BLaER1 treated with 17β-estradiol and CSF1 and Interleukin-3, amounts not matched to agents 10 nM and 100 nM (cell line): Measurements from ENCODE around the gene MOB3C.

Experiments
- H3K27ac ChIP-seq, 11 experiments: shearing (Covaris generic); formaldehyde crosslinking; 2 replicates each; pipeline ENCODE4 v1.8.1; 2022
- H3K27me3 ChIP-seq, 11 experiments: shearing (Covaris generic); formaldehyde crosslinking; 2 replicates each; pipeline ENCODE4 v1.8.1; 2022
- H3K36me3 ChIP-seq, 11 experiments: shearing (Covaris generic); formaldehyde crosslinking; 2 replicates each; pipeline ENCODE4 v1.8.1; 2022
- H3K4me1 ChIP-seq, 10 experiments: shearing (Covaris generic); formaldehyde crosslinking; 2 replicates each; pipeline ENCODE4 v1.8.1; 2022
- H3K4me2 ChIP-seq, 11 experiments: shearing (Covaris generic); formaldehyde crosslinking; 2 replicates each; pipeline ENCODE4 v1.8.1; 2022
- H3K4me3 ChIP-seq, 10 experiments: shearing (Covaris generic); formaldehyde crosslinking; 2 replicates each; pipeline ENCODE4 v1.8.1; 2022
- H3K9ac ChIP-seq, 11 experiments: shearing (Covaris generic); formaldehyde crosslinking; 2 replicates each; pipeline ENCODE4 v1.8.1; 2022
- H3K9me3 ChIP-seq, 11 experiments: shearing (Covaris generic); formaldehyde crosslinking; replicated peaks in 1 of 11; 2 replicates each; pipeline ENCODE4 v1.8.1; 2022
- H4K20me1 ChIP-seq, 11 experiments: shearing (Covaris generic); formaldehyde crosslinking; 2 replicates each; pipeline ENCODE4 v1.8.1; 2022
- Cebpa-rat ChIP-seq, 11 experiments: shearing (Covaris generic); IDR thresholded peaks; 2 replicates each; pipeline ENCODE4 v1.8.1; 2022

Gene MOB3C

DNA sequence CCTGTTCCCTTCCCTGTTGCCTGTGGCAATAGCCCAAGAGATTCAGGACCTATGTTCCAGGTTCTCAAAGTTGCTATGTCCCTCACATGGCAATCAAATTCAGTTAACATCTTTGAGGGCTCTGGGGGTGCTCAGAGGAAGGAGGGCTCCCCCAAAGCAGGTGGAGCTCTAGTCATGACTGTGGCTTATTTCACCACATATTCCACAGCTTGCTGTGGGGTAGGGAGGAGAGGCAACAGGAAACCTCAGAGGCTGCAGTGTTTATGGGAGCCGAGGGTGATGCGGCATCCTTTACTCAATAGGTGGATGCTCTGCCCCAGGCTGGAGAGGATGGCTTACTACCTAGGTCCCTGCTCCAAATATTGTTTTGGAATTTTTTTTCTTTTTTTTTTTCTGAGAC, 11.4 kb downstream of the MOB3C start:
- Histone ChIP-seq H3K9me3 (no peaks in the 10 kb centered on the region), H3K4me3 (peak overlapping the region in 3 of 10 experiments; percentile 80 to 84 (median 81); a peak in 1 of 20 replicates), H4K20me1 (peaks cover 0 to 23% (median 0%) of the 10 kb centered on the region in 11 experiments; a peak in 7 of 22 replicates), H3K4me2 (peak overlapping the region; percentile 75 to 99 (median 91); a peak in 18 of 22 replicates), H3K36me3 (peaks cover 22 to 57% (median 30%) of the 10 kb centered on the region in 11 experiments), H3K27ac (peak overlapping the region in 3 of 11 experiments; percentile 74 to 99 (median 81); a peak in 6 of 22 replicates), H3K27me3 (no peaks in the 10 kb centered on the region), H3K4me1 (peaks cover 32 to 78% (median 54%) of the 10 kb centered on the region in 10 experiments), H3K9ac (peak overlapping the region in 4 of 11 experiments; percentile 13 to 94 (median 88); a peak in 4 of 22 replicates)
- TF ChIP-seq Cebpa-rat (IDR thresholded peaks at IDR 0.05): no peak

DNA sequence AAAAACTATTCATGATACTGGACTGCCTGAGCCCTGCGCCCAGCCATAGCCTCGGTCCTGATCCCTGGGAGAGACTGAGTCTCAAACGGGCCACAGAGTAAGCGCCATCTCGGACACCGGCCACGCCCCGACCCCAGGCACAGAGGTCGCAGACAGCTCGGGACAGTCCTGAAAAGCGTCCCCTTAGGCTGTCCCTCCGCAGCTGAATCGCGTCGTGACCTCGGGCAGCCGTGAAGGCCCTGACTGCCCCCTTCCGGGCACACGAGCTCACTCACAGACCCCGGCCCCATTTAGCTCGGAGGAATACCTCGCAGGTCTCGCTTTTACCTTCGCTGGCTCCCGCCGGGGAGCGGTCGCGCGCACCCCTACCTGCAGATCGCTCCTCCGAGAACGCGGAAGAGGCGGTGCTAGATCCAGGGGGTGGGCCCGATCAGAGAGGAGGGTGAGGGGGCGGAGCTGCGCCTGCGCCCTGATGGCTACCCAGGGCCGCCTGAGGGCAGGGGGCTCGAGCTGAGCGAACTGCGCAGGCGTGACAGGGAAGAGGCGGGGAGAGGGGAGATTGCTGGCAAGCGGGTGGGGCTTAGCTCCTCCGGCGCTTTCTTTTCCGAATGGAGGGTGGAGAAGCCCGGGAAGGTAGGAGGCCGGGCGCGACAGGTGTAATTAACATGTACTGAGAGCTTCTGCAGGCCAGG, 12.6 kb downstream of the MOB3C start, which contains the start of gene MKNK1:
Gene MKNK1, minus strand, starts transcription at position 411 of the 692 bp plus-strand sequence. CDS start 20,941 bp downstream, outside the sequence.
- Histone ChIP-seq H3K4me3 (peak within 1 kb of the TSS; percentile 64 to 89 (median 82)), H3K27ac (peak within 1 kb of the TSS; percentile 69 to 99 (median 77)), H3K9ac (peak within 1 kb of the TSS; percentile 75 to 94 (median 86)), H3K4me1 (peaks cover 44 to 79% (median 66%) of the 10 kb centered on the region in 10 experiments), H3K4me2 (peak within 1 kb of the TSS; percentile 75 to 99 (median 93)), H4K20me1 (peaks cover 0 to 11% (median 0%) of the 10 kb centered on the region in 11 experiments; a peak in 4 of 22 replicates), H3K9me3 (no peaks in the 10 kb centered on the region), H3K27me3 (no peaks in the 10 kb centered on the region), H3K36me3 (peaks cover 14 to 48% (median 18%) of the 10 kb centered on the region in 11 experiments)
- TF ChIP-seq Cebpa-rat (IDR thresholded peaks at IDR 0.05): no peak

DNA sequence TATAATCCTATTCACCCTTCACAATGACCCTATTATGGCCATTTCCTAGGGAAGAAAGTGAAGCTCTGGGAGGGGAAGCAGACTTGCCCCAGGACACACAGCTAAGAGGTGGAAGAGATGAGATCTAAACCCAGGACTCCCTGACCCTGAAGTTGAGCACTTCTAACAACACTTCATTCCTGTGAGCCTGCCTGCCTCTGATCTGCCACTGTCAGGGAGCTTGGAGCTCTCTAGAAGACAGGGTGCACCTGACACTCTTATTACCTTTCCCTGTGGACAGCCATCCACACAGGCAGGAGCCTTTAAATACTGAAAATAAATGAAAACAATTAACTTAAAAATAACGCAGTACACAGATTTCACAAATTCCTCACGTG, 13.1 kb downstream of the MOB3C start:
- H3K4me3 ChIP-seq: peak overlapping the region; percentile 64 to 89 (median 82)
- H4K20me1 ChIP-seq: peaks cover 0 to 9% (median 0%) of the 10 kb centered on the region in 11 experiments; a peak in 4 of 22 replicates
- peak overlapping the region; percentile 75 to 99 (median 93) for H3K4me2 ChIP-seq
- H3K9ac ChIP-seq: peak overlapping the region; percentile 75 to 94 (median 86)
- H3K4me1 ChIP-seq: peaks cover 44 to 84% (median 71%) of the 10 kb centered on the region in 10 experiments
- H3K9me3 ChIP-seq: no peaks in the 10 kb centered on the region
- peaks cover 8 to 48% (median 16%) of the 10 kb centered on the region in 11 experiments; a peak in 21 of 22 replicates for H3K36me3 ChIP-seq
- peak overlapping the region; percentile 69 to 99 (median 77) for H3K27ac ChIP-seq
- TF ChIP-seq Cebpa-rat (IDR thresholded peaks at IDR 0.05): no peak
- H3K27me3 ChIP-seq: no peaks in the 10 kb centered on the region

DNA sequence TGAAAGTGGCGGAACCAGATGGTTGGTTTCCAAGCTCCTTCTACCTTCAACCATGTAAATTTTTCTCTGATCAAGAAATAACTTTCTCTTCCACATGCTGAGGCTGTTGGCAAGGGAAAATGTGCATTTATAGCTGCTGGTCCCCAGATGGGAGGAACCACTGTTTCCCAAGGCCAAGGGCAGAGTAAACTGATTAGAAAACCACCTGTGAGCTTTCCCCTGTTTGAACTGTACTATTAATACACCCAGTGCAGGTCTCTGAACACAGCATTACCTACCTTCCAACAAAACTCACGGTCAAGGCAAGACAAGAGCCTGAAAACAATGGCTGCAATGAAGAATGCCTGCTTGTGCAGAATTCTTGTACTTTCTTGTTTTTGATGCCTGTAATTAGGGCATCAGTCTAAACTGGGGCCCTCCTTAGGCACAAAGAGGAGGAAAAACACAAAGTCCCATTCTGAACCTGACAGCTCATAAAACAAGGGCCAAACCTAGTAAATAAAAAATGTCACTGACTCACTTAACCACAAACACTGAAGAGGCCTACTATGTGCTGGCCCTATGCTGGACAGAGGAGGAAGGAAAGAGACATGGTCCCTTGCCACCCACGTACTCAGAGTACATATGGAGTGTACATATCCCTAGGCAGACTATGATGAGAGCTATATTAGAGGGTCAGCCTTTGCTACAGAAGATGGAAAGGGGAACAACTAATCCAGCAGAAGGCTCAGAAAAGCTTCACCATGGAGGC, 15.2 kb downstream of the MOB3C start:
- H4K20me1 ChIP-seq: peaks cover 0 to 9% (median 0%) of the 10 kb centered on the region in 11 experiments; a peak in 4 of 22 replicates
- peaks cover 44 to 94% (median 83%) of the 10 kb centered on the region in 10 experiments for H3K4me1 ChIP-seq
- peaks cover 0 to 50% (median 10%) of the 10 kb centered on the region in 11 experiments; a peak in 8 of 22 replicates for H3K36me3 ChIP-seq
- H3K27me3 ChIP-seq: no peaks in the 10 kb centered on the region
- peak overlapping the region in 10 of 11 experiments; percentile 11 to 99 (median 93); a peak in 19 of 22 replicates for H3K4me2 ChIP-seq
- no peaks in the 10 kb centered on the region for H3K9me3 ChIP-seq
- peak overlapping the region in 4 of 10 experiments; percentile 13 to 87 (median 75); a peak in 6 of 20 replicates for H3K4me3 ChIP-seq
- peak overlapping the region in 3 of 11 experiments; percentile 13 to 94 (median 89); a peak in 4 of 22 replicates for H3K9ac ChIP-seq
- peak overlapping the region in 5 of 11 experiments; percentile 4 to 99 (median 95); a peak in 9 of 22 replicates for H3K27ac ChIP-seq
- TF ChIP-seq Cebpa-rat (IDR thresholded peaks at IDR 0.05): no peak

DNA sequence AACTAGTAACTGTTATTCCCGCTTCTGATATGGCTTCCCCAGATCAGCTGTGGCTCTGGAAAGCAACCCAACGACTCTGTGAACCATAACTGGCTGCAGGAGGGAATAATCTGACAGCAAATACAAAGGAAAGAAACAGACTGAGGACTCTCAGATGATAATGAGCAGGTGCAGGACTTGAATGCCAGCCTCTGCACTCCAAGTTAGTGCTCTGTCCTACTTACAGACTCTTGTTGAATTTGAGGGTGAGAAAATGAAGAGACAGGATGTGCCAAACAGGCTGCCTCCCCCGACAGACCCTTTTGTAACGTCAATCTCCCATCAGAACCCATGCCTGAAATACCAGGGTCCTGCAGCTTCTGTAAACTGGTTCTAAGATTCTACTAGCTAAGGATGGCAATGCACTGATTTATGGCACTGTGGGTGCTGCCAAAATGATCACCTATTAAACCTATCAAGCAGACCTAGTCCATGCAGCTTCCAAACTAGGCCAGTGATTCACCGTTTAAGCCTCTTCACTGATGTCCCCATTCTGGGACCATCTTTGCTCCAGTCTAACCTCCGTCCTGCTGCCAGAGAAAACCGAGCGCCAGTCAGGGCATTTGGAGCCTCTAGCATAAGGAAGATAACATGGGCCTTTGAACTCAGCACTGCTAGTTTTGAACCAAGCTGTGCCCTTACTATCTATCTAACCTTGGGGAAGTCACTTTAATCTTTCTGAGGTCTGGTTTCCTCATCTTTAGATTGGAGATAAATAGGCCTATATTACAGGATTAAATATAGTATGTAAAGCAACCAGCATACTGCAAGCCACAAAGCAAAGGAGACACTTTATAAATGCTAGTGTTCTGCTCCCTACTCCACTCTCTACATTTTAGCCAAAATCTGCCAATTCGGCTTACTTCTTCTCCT, 17.3 kb downstream of the MOB3C start:
- Histone ChIP-seq H3K9me3 (no peaks in the 10 kb centered on the region), H3K4me2 (peak overlapping the region; percentile 46 to 99 (median 91))
- TF ChIP-seq Cebpa-rat (IDR thresholded peaks at IDR 0.05): no peak

DNA sequence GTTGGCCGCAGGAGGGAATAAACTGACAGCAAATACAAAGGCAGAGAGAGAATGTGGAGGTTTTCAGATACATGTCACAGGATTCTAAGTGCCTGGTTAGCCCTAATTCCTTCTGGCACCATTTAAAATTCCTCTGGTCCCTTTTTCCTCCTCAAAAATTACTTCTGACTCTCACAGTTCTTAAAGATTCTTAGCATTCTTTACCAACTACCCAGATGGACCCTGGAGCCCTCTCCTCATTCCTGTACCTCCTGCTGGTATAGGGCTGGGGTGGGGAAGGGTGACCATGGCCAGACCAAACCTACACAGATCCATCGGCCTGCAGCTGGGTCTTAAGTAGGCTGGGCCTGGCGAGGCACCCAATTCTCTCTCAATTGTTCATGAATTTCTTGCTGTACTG, 19.8 kb downstream of the MOB3C start:
- Histone ChIP-seq H3K27ac (peak overlapping the region in 7 of 11 experiments; percentile 24 to 99 (median 92); a peak in 11 of 22 replicates), H3K9me3 (no peaks in the 10 kb centered on the region), H3K27me3 (no peaks in the 10 kb centered on the region), H3K4me1 (peaks cover 37 to 98% (median 86%) of the 10 kb centered on the region in 10 experiments), H3K4me3 (no peak overlapping the region), H3K9ac (peak overlapping the region in 3 of 11 experiments; percentile 81 to 93 (median 84); a peak in 6 of 22 replicates), H3K36me3 (peaks cover 23 to 57% (median 33%) of the 10 kb centered on the region in 11 experiments), H4K20me1 (peaks cover 0 to 11% (median 0%) of the 10 kb centered on the region in 11 experiments; a peak in 3 of 22 replicates), H3K4me2 (peak overlapping the region in 5 of 11 experiments; percentile 88 to 99 (median 98); a peak in 10 of 22 replicates)
- no peak for TF ChIP-seq Cebpa-rat (IDR thresholded peaks at IDR 0.05)

More for the DNA sequence above, 17.3 kb downstream of the MOB3C start:
- Histone ChIP-seq H3K9ac (peak overlapping the region in 8 of 11 experiments; percentile 27 to 73 (median 55); a peak in 15 of 22 replicates), H3K4me3 (peak overlapping the region in 7 of 10 experiments; percentile 22 to 87 (median 52); a peak in 12 of 20 replicates), H3K27me3 (no peaks in the 10 kb centered on the region), H4K20me1 (peaks cover 0 to 17% (median 0%) of the 10 kb centered on the region in 11 experiments; a peak in 4 of 22 replicates), H3K4me1 (peaks cover 48 to 94% (median 83%) of the 10 kb centered on the region in 10 experiments), H3K27ac (peak overlapping the region in 10 of 11 experiments; percentile 8 to 99 (median 66); a peak in 19 of 22 replicates), H3K36me3 (peaks cover 0 to 44% (median 12%) of the 10 kb centered on the region in 11 experiments; a peak in 8 of 22 replicates)

DNA sequence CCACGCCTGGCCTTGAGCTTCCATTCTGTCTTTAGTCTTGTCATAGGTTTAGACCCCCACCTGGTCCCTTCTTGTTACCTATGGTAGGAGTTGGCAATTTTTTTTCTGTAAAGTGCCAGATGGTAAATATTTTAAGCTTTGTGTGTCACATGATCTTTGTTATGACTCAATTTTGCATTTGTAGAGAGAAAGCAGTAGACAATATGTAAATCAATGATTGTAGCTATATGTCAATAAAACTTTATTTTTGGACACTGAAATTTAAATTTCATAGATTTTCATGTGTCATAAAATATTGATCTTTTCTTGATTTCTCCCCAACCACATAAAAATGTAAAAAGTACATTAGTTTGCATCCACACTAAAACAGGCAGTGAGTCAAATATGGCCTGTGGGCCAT, 20.6 kb downstream of the MOB3C start:
- TF ChIP-seq Cebpa-rat (IDR thresholded peaks at IDR 0.05): no peak
- Histone ChIP-seq H3K27me3 (no peaks in the 10 kb centered on the region), H4K20me1 (peaks cover 0 to 11% (median 0%) of the 10 kb centered on the region in 11 experiments; a peak in 3 of 22 replicates), H3K9me3 (peaks cover 0 to 6% (median 0%) of the 10 kb centered on the region in 11 experiments; a peak in 4 of 22 replicates), H3K36me3 (peaks cover 31 to 60% (median 41%) of the 10 kb centered on the region in 11 experiments), H3K4me3 (peak overlapping the region in 1 of 10 experiments; percentile 22; a peak in 1 of 20 replicates), H3K9ac (peak overlapping the region in 6 of 11 experiments; percentile 53 to 93 (median 82); a peak in 9 of 22 replicates), H3K4me2 (peak overlapping the region in 8 of 11 experiments; percentile 79 to 99 (median 96); a peak in 17 of 22 replicates), H3K4me1 (peaks cover 37 to 97% (median 79%) of the 10 kb centered on the region in 10 experiments), H3K27ac (peak overlapping the region in 8 of 11 experiments; percentile 71 to 99 (median 92); a peak in 15 of 22 replicates)
